ENCODE results near the gene TRAF6. TPM values are rescaled to one million over a fixed set of nuclear protein-coding genes. Genes with fewer than 3 reads are reported as not detected.

TRAF6 gene
- polyA plus RNA-seq, 1 donor (not counting 4 experiments of a cell fraction or from before 2014, with no cell fraction given): 15.1 TPM

DNA sequence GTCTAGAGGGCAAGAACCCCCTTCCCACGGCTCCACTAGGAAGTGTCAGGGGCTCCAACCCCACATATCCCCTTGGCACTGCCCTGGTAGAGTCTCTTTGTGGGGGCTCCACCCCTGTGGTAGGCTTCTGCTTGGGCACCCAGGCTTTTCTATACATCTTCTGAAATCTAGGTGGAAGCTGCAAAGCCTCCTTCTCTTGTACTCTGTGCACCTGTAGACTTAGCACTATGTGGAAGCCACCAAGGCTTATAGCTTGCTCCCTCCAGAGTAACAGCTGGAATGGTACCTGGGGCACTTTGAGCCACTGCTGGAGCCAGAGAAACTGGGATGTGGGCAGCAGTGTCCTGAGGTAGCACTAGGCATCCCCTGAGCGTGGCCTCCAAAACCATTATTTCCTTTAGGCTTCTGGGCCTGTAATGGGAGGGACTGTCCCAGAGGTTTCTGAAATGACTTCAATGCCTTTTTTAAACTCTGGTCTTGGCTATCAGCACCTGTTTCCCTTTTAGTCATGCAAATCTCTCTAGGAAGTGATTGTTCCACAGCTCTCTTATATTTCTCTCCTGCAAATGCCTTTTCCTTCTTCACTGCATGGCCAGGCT, 68.4 kb downstream of the TRAF6 start:
- H3K79me2 ChIP-seq (ENCODE audit: control insufficient read depth, insufficient read depth, low read length): no peaks in the 10 kb centered on the region
- TF ChIP-seq EZH2 (IDR thresholded peaks at IDR 0.05; ENCODE audit: low read length) (no peak), CTCF (optimal IDR thresholded peaks at IDR 0.05 in 1 of 3, IDR thresholded peaks at IDR 0.05 in 1 of 3, conservative IDR thresholded peaks at IDR 0.05 in 1 of 3; ENCODE audit: extremely low read depth in 1 of 3, insufficient read depth in 2 of 3, low read length in 3 of 3) (no peak)
- no peaks in the 10 kb centered on the region for H3K27me3 ChIP-seq (ENCODE audit: control insufficient read depth, extremely low read depth, insufficient read depth, low read length)
- FAIRE-seq (no peak), DNase-seq (ENCODE audit: low read depth, low spot score) (no peak)
- no peaks in the 10 kb centered on the region for H3K9me1 ChIP-seq (ENCODE audit: control insufficient read depth, extremely low read depth, insufficient read depth, low read length)
- H3K27ac ChIP-seq (ENCODE audit: control insufficient read depth, insufficient read depth, low read length): no peak overlapping the region
- no peak overlapping the region for H3K4me2 ChIP-seq (ENCODE audit: control insufficient read depth, extremely low read depth, insufficient read depth, low read depth, low read length)
- H2AFZ ChIP-seq (ENCODE audit: control insufficient read depth, low read length): no peak overlapping the region
- H3K4me3 ChIP-seq (ENCODE audit: control insufficient read depth in 2 of 3, extremely low read depth in 1 of 3, insufficient read depth in 2 of 3, low read depth in 1 of 3, low read length in 3 of 3): no peak overlapping the region
- dilution Hi-C loops (cut with MboI; ENCODE audit: extremely low pct_ligation_motif_present, low sequenced_read_pairs): no loop called here
- H3K9ac ChIP-seq (ENCODE audit: control insufficient read depth, extremely low read depth, insufficient read depth, low read length): no peak overlapping the region
- no peaks in the 10 kb centered on the region for H4K20me1 ChIP-seq (ENCODE audit: control insufficient read depth, extremely low read depth, insufficient read depth, low read length)
- no peaks in the 10 kb centered on the region for H3K4me1 ChIP-seq (ENCODE audit: control insufficient read depth, extremely low read depth, insufficient read depth, low read length)
- no peaks in the 10 kb centered on the region for H3K9me3 ChIP-seq (ENCODE audit: control insufficient read depth, low read depth, low read length)
- peaks cover 5 to 27% of the 10 kb centered on the region in 2 experiments for H3K36me3 ChIP-seq (ENCODE audit: control insufficient read depth in 2 of 2, extremely low read depth in 1 of 2, insufficient read depth in 2 of 2, low read length in 2 of 2)

GRCh38 chr11:36438126-36438525, 71.9 kb downstream of the TRAF6 start:
- H3K4me1 ChIP-seq (ENCODE audit: control insufficient read depth, extremely low read depth, insufficient read depth, low read length): no peaks in the 10 kb centered on the region
- no peak for TF ChIP-seq CTCF (optimal IDR thresholded peaks at IDR 0.05 in 1 of 3, IDR thresholded peaks at IDR 0.05 in 1 of 3, conservative IDR thresholded peaks at IDR 0.05 in 1 of 3; ENCODE audit: extremely low read depth in 1 of 3, insufficient read depth in 2 of 3, low read length in 3 of 3)
- TF ChIP-seq EZH2 (IDR thresholded peaks at IDR 0.05; ENCODE audit: low read length): no peak
- peaks cover 0 to 31% of the 10 kb centered on the region in 2 experiments for H3K36me3 ChIP-seq (ENCODE audit: control insufficient read depth in 2 of 2, extremely low read depth in 1 of 2, insufficient read depth in 2 of 2, low read length in 2 of 2)
- FAIRE-seq: no peak
- no peaks in the 10 kb centered on the region for H3K9me1 ChIP-seq (ENCODE audit: control insufficient read depth, extremely low read depth, insufficient read depth, low read length)
- no peak overlapping the region for H3K27ac ChIP-seq (ENCODE audit: control insufficient read depth, insufficient read depth, low read length)
- H4K20me1 ChIP-seq (ENCODE audit: control insufficient read depth, extremely low read depth, insufficient read depth, low read length): no peaks in the 10 kb centered on the region
- H3K27me3 ChIP-seq (ENCODE audit: control insufficient read depth, extremely low read depth, insufficient read depth, low read length): no peaks in the 10 kb centered on the region
- H3K79me2 ChIP-seq (ENCODE audit: control insufficient read depth, insufficient read depth, low read length): no peaks in the 10 kb centered on the region
- dilution Hi-C loops (cut with MboI; ENCODE audit: extremely low pct_ligation_motif_present, low sequenced_read_pairs): no loop called here
- no peak overlapping the region for H3K4me3 ChIP-seq (ENCODE audit: control insufficient read depth in 2 of 3, extremely low read depth in 1 of 3, insufficient read depth in 2 of 3, low read depth in 1 of 3, low read length in 3 of 3)
- no peak overlapping the region for H2AFZ ChIP-seq (ENCODE audit: control insufficient read depth, low read length)
- no peak overlapping the region for H3K9ac ChIP-seq (ENCODE audit: control insufficient read depth, extremely low read depth, insufficient read depth, low read length)
- H3K4me2 ChIP-seq (ENCODE audit: control insufficient read depth, extremely low read depth, insufficient read depth, low read depth, low read length): no peak overlapping the region
- DNase-seq (ENCODE audit: low read depth, low spot score): no peak
- H3K9me3 ChIP-seq (ENCODE audit: control insufficient read depth, low read depth, low read length): no peaks in the 10 kb centered on the region

Data from keratinocyte (primary cell).